ENCODE results near the gene PRKAR1B.

The PRKAR1B gene

GRCh38 chr7:771234-772004 lies 44.3 kb upstream of the PRKAR1B start:
- peak overlapping the region; percentile 58 for H3K27ac ChIP-seq
- TF ChIP-seq CTCF (conservative IDR thresholded peaks at IDR 0.05): no peak

- TF ChIP-seq CTCF (conservative IDR thresholded peaks at IDR 0.05): no peak
- H3K27ac ChIP-seq: peak overlapping the region; percentile 58
Measured at GRCh38 chr7:770741-771166, 43.7 kb upstream of the PRKAR1B start.

- no peak for TF ChIP-seq CTCF (conservative IDR thresholded peaks at IDR 0.05)
Measured at GRCh38 chr7:770336-770735, 43.3 kb upstream of the PRKAR1B start.

GRCh38 chr7:768881-769504 lies 41.9 kb upstream of the PRKAR1B start:
- TF ChIP-seq CTCF (conservative IDR thresholded peaks at IDR 0.05): no peak
- H3K27ac ChIP-seq: no peak overlapping the region

More at GRCh38 chr7:770336-770735, 43.3 kb upstream of the PRKAR1B start:
- H3K27ac ChIP-seq: peak overlapping the region; percentile 58

GRCh38 chr7:767941-768731 lies 41.1 kb upstream of the PRKAR1B start:
- TF ChIP-seq CTCF (conservative IDR thresholded peaks at IDR 0.05): no peak
- no peak overlapping the region for H3K27ac ChIP-seq

- no peak for TF ChIP-seq CTCF (conservative IDR thresholded peaks at IDR 0.05)
- no peak overlapping the region for H3K27ac ChIP-seq
Measured at GRCh38 chr7:767580-767940, 40.5 kb upstream of the PRKAR1B start.

GRCh38 chr7:765383-765782 lies 38.3 kb upstream of the PRKAR1B start:
- TF ChIP-seq CTCF (conservative IDR thresholded peaks at IDR 0.05): no peak
- no peak overlapping the region for H3K27ac ChIP-seq
